ENCODE results near the gene PRRG2.

Gene PRRG2

DNA sequence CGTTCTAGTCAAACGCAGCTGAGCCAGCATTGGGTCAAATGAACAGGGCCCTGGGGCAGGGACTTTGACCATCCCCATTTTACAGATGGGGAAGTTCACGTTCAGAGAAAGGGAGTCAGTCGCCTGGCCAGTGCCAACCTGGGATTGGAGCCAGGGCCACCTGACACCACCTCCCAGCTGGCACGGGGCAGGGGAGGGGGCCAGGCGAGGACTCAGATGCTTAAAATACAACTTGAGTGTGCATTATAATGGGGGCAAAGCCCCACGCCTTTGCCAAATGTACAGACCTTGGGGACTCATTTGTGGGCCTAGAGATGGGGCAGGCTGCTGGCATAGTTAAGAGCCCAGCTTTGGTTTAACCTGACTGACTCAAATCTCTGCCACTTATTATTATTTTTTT, 24.5 kb downstream of the PRRG2 start:
- 0 out of 2 replicates have a peak overlapping the region, but pooled peaks have one; percentile 24 for H3K27ac ChIP-seq (ENCODE audit: extremely low read depth, low read depth, low read length)
- H3K9me3 ChIP-seq (ENCODE audit: control insufficient read depth, insufficient read depth, low read depth, low read length): no peaks in the 10 kb centered on the region
- POLR2A ChIA-PET: interaction anchor here (0.6 kb wide), 1 partner anchor 144 kb away, joined by 3 read pairs; no protein-coding TSS in a partner anchor
- no peak overlapping the region for H3K4me3 ChIP-seq (ENCODE audit: low read depth, low read length)
- TF ChIP-seq ZNF221 (tag by site-specific recombination; IDR thresholded peaks at IDR 0.05; ENCODE audit: borderline replicate concordance) (no peak), ZNF623 (tag by site-specific recombination; IDR thresholded peaks at IDR 0.05) (peak; percentile 77)
- TF ChIP-seq, protein P1, sequence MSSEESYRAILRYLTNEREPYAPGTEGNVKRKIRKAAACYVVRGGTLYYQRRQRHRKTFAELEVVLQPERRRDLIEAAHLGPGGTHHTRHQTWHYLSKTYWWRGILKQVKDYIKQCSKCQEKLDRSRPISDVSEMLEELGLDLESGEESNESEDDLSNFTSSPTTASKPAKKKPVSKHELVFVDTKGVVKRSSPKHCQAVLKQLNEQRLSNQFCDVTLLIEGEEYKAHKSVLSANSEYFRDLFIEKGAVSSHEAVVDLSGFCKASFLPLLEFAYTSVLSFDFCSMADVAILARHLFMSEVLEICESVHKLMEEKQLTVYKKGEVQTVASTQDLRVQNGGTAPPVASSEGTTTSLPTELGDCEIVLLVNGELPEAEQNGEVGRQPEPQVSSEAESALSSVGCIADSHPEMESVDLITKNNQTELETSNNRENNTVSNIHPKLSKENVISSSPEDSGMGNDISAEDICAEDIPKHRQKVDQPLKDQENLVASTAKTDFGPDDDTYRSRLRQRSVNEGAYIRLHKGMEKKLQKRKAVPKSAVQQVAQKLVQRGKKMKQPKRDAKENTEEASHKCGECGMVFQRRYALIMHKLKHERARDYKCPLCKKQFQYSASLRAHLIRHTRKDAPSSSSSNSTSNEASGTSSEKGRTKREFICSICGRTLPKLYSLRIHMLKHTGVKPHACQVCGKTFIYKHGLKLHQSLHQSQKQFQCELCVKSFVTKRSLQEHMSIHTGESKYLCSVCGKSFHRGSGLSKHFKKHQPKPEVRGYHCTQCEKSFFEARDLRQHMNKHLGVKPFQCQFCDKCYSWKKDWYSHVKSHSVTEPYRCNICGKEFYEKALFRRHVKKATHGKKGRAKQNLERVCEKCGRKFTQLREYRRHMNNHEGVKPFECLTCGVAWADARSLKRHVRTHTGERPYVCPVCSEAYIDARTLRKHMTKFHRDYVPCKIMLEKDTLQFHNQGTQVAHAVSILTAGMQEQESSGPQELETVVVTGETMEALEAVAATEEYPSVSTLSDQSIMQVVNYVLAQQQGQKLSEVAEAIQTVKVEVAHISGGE (tag by site-specific recombination; conservative IDR thresholded peaks at IDR 0.05; ENCODE audit: low read depth): no peak
- peaks cover 69 to 89% of the 10 kb centered on the region in 2 experiments for H3K36me3 ChIP-seq (ENCODE audit: control insufficient read depth in 2 of 2, insufficient read depth in 1 of 2, low read length in 2 of 2)
- CTCF ChIA-PET: no interaction called here
- no peaks in the 10 kb centered on the region for H3K4me1 ChIP-seq (ENCODE audit: control insufficient read depth, insufficient read depth, low read length)

GRCh38 chr19:49609499-49610092, 28.5 kb downstream of the PRRG2 start:
- H3K4me1 ChIP-seq (ENCODE audit: control insufficient read depth, insufficient read depth, low read length): no peaks in the 10 kb centered on the region
- H3K4me3 ChIP-seq (ENCODE audit: low read depth, low read length): no peak overlapping the region
- H3K27ac ChIP-seq (ENCODE audit: extremely low read depth, low read depth, low read length): no peak overlapping the region
- TF ChIP-seq ZNF660 (tag by site-specific recombination; IDR thresholded peaks at IDR 0.05) (no peak), FEZF1 (tag by site-specific recombination; IDR thresholded peaks at IDR 0.05) (no peak), PRDM10 (tag by site-specific recombination; IDR thresholded peaks at IDR 0.05) (peak; percentile 76), ZNF341 (tag by site-specific recombination; IDR thresholded peaks at IDR 0.05; ENCODE audit: low read depth) (no peak), ZNF623 (tag by site-specific recombination; IDR thresholded peaks at IDR 0.05) (peak; percentile 98)
- POLR2A ChIA-PET: interaction anchor here (0.7 to 1.5 kb wide), 3 partner anchors 29 to 45 kb away, joined by 3 to 5 read pairs (median 4); partner anchors contain the start of genes NOSIP and RRAS
- H3K9me3 ChIP-seq (ENCODE audit: control insufficient read depth, insufficient read depth, low read depth, low read length): no peaks in the 10 kb centered on the region
- H3K36me3 ChIP-seq (ENCODE audit: control insufficient read depth in 2 of 2, insufficient read depth in 1 of 2, low read length in 2 of 2): peaks cover 53 to 84% of the 10 kb centered on the region in 2 experiments
- CTCF ChIA-PET: interaction anchor here (0.9 kb wide), 1 partner anchor 38 kb away, joined by 4 read pairs; no protein-coding TSS in a partner anchor

DNA sequence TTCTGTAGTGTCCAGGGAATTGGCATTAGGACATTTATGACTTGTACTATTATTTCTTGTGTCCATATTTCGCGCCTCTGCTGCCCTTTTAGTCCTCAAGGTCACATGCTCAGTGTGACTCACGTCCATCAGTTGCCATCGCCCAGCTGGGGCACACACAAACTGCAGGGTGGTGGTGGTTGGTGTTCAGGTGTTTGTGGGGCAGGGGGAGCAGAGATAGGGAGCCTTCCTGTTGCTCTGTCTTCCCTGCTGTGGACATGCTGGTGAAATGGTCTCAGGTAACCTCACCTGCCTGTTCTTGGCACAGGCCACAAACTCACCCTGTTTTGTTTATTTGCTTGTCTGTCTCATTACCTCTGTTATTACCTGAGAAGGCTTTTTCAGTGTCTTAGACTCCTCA, 32.3 kb downstream of the PRRG2 start:
- Histone ChIP-seq H3K4me1 (ENCODE audit: control insufficient read depth, insufficient read depth, low read length) (no peaks in the 10 kb centered on the region), H3K36me3 (ENCODE audit: control insufficient read depth in 2 of 2, insufficient read depth in 1 of 2, low read length in 2 of 2) (peaks cover 69 to 83% of the 10 kb centered on the region in 2 experiments), H3K9me3 (ENCODE audit: control insufficient read depth, insufficient read depth, low read depth, low read length) (no peaks in the 10 kb centered on the region), H3K27ac (ENCODE audit: extremely low read depth, low read depth, low read length) (no peak overlapping the region), H3K4me3 (ENCODE audit: low read depth, low read length) (no peak overlapping the region)
- ChIA-PET POLR2A (interaction anchor here (0.6 kb wide), 1 partner anchor 491 kb away, joined by 3 read pairs; no protein-coding TSS in a partner anchor), CTCF (no interaction called here)
- TF ChIP-seq ZNF362 (tag by site-specific recombination; IDR thresholded peaks at IDR 0.05) (0 out of 2 replicates have a peak, but pooled peaks have one; percentile 17), ZNF416 (tag by site-specific recombination; IDR thresholded peaks at IDR 0.05) (no peak)

All from HEK293 (cell line).